CD14-positive monocyte (primary cell): Measurements from ENCODE around the gene IL3RA. TPM values are rescaled to one million over a fixed set of nuclear protein-coding genes. Genes with fewer than 3 reads are reported as not detected.

Experiments used
- DNase-seq, 3 donors: peaks; one replicate each; pipeline ENCODE4 v3.0.0-alpha.2; 2011 to 2022
- H2AFZ ChIP-seq: 2 replicates; pipeline ENCODE4 v1.6.0; 2012; ENCODE audit warnings: mild to moderate bottlenecking, low read depth, low read length, inconsistent platforms; ENCODE audit not compliant: insufficient read depth, poor library complexity, severe bottlenecking
- H3K27ac ChIP-seq, 2 donors: 1 replicate in 1 of 2; 2 replicates in 1 of 2; pipeline ENCODE4 v1.5.1; 2012 to 2013; ENCODE audit warnings: low read length in 2 of 2, control low read depth in 1 of 2, inconsistent platforms in 1 of 2, low read depth in 1 of 2, mild to moderate bottlenecking in 1 of 2
- H3K27me3 ChIP-seq, 2 donors: one replicate each; pipeline versions ENCODE4 v1.6.0 to v1.6.1; 2011 to 2013; ENCODE audit warnings: low read length in 2 of 2; ENCODE audit not compliant: control insufficient read depth in 2 of 2, insufficient read depth in 2 of 2
- H3K36me3 ChIP-seq, 2 donors: replicated peaks in 1 of 2; 1 replicate in 1 of 2; 2 replicates in 1 of 2; pipeline versions ENCODE4 v1.5.1 to v1.6.1; 2012 to 2013; ENCODE audit warnings: low read length in 2 of 2, control low read depth in 1 of 2, inconsistent platforms in 1 of 2, mild to moderate bottlenecking in 1 of 2; ENCODE audit not compliant: insufficient read depth in 2 of 2, control insufficient read depth in 1 of 2
- H3K4me1 ChIP-seq, 2 donors: 1 replicate in 1 of 2; 2 replicates in 1 of 2; pipeline versions ENCODE4 v1.5.1 to v1.6.1; 2012 to 2013; ENCODE audit warnings: low read length in 2 of 2, control low read depth in 1 of 2, inconsistent platforms in 1 of 2, mild to moderate bottlenecking in 1 of 2, moderate library complexity in 1 of 2; ENCODE audit not compliant: insufficient read depth in 2 of 2, control insufficient read depth in 1 of 2
- H3K4me2 ChIP-seq: replicated peaks from 2 replicates; pipeline ENCODE3; 2012; ENCODE audit warnings: low read length, moderate library complexity, mild to moderate bottlenecking; ENCODE audit not compliant: poor library complexity, severe bottlenecking; ENCODE audit errors: extremely low read depth
- H3K4me3 ChIP-seq, 3 experiments: fragments of 200-600 bp in 1 of 3; sonication (generic) in 1 of 3; replicated peaks in 1 of 3; 1 replicate in 2 of 3; 2 replicates in 1 of 3; pipeline ENCODE4 v1.5.1; 2011 to 2013; ENCODE audit warnings: low read length in 3 of 3, mild to moderate bottlenecking in 3 of 3, control low read depth in 2 of 3, low read depth in 2 of 3, inconsistent platforms in 1 of 3, moderate library complexity in 1 of 3
- H3K79me2 ChIP-seq: 2 replicates; pipeline ENCODE4 v1.6.0; 2012; ENCODE audit warnings: mild to moderate bottlenecking, control low read depth, inconsistent platforms, low read length, moderate library complexity; ENCODE audit not compliant: insufficient read depth
- H3K9ac ChIP-seq: 2 replicates; pipeline ENCODE4 v1.6.0; 2017; ENCODE audit warnings: low read length, mild to moderate bottlenecking; ENCODE audit not compliant: insufficient read depth, poor library complexity, severe bottlenecking
- H3K9me3 ChIP-seq, 2 donors: replicated peaks in 1 of 2; 1 replicate in 1 of 2; 2 replicates in 1 of 2; pipeline versions ENCODE4 v1.5.1 to v1.6.1; 2012 to 2013; ENCODE audit warnings: low read length in 2 of 2, control low read depth in 1 of 2; ENCODE audit not compliant: control insufficient read depth in 1 of 2, insufficient read depth in 1 of 2
- H4K20me1 ChIP-seq: 2 replicates; pipeline ENCODE4 v1.6.0; 2012; ENCODE audit warnings: mild to moderate bottlenecking, low read length, control low read depth, moderate library complexity; ENCODE audit not compliant: insufficient read depth
- H3K27ac Mint-ChIP-seq, 7 donors: one replicate each; pipeline ENCODE4 v1.8.0; 2020; ENCODE audit warnings: mild to moderate bottlenecking in 7 of 7, mixed read lengths in 7 of 7, moderate library complexity in 6 of 7, inconsistent platforms in 2 of 7
- H3K27me3 Mint-ChIP-seq, 3 donors: one replicate each; pipeline ENCODE4 v1.8.0; 2021 to 2022; ENCODE audit warnings: low read depth in 3 of 3, mild to moderate bottlenecking in 3 of 3, mixed read lengths in 3 of 3, moderate library complexity in 3 of 3, inconsistent platforms in 1 of 3
- H3K36me3 Mint-ChIP-seq, 2 donors: one replicate each; pipeline ENCODE4 v1.8.0; 2020; ENCODE audit warnings: mixed read lengths in 2 of 2, inconsistent platforms in 1 of 2, mild to moderate bottlenecking in 1 of 2
- H3K4me1 Mint-ChIP-seq: one replicate; pipeline ENCODE4 v1.8.0; 2020; ENCODE audit warnings: mild to moderate bottlenecking, mixed read lengths
- H3K4me3 Mint-ChIP-seq, 2 donors: one replicate each; pipeline ENCODE4 v1.8.0; 2020; ENCODE audit warnings: mild to moderate bottlenecking in 2 of 2, mixed read lengths in 2 of 2, moderate library complexity in 1 of 2
- H3K9me3 Mint-ChIP-seq, 7 donors: one replicate each; pipeline ENCODE4 v1.8.0; 2020 to 2022; ENCODE audit warnings: mixed read lengths in 7 of 7, mild to moderate bottlenecking in 6 of 7, moderate library complexity in 6 of 7, inconsistent platforms in 2 of 7
- WGBS: methylation state at CpG from one replicate; pipeline ENCODE4 v1.1.5; 2013; ENCODE audit warnings: missing lambda C conversion rate; ENCODE audit not compliant: insufficient coverage; 5-methylcytosine and 5-hydroxymethylcytosine counted together
- intact Hi-C, 2 donors: fragments of 100-400 bp; cut with micrococcal nuclease; formaldehyde crosslinking; loops; one replicate each; pipeline versions ENCODE4 v1.15.0 to v1.15.1; 2023
- polyA plus RNA-seq, 3 donors: library from polyadenylated mRNA; depleted of rRNA in 1 of 3; unstranded in 2 of 3; stranded (reverse) in 1 of 3; fragments of 300-500 nt in 2 of 3; fragments of >200 nt in 1 of 3; fragmentation: Illumina TruSeq in 2 of 3; gene quantifications; 1 replicate in 2 of 3; 2 replicates in 1 of 3; pipeline ENCODE4 v1.2.3, GENCODE V29; 2012 to 2021
- TF ChIP-seq, protein P1 (sequence below): fragments of 200-600 bp; IDR thresholded peaks from one replicate; pipeline ENCODE4 v1.8.0; 2022; ENCODE audit warnings: antibody characterized with exemption, mild to moderate bottlenecking

IL3RA gene
- polyA plus RNA-seq, 3 donors = 2.9 to 12.0 (median 4.4) TPM

DNA sequence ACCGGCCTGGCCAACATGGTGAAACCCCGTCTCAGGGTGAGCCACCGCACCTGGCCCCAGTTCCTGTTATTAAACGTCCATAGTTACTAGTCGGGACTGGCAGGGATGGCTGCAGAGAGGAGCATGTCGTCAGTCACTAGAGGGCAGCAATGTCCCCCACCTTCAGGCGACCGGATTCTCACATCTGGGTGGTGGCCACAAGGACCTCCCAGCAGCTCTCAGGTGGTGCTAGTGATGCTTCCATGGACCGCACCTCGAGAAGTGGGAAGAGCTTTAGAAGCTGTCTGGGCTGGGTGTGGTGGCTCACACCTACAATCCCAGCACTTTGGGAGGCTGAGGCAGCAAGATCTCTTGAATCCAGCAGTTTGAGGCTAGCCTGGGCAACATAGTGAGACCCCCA, 13.3 kb upstream of the IL3RA start:
- peaks cover 52% of the 10 kb centered on the region for H3K4me1 Mint-ChIP-seq
- no peak overlapping the region for H3K9ac ChIP-seq
- H2AFZ ChIP-seq = no peak overlapping the region
- no peak overlapping the region for H3K4me3 ChIP-seq
- H3K27ac Mint-ChIP-seq = peak overlapping the region in 6 of 7 donors; percentile 57 to 89 (median 84)
- H3K9me3 ChIP-seq = no peaks in the 10 kb centered on the region
- peaks cover 3 to 14% of the 10 kb centered on the region in 2 donors for H3K36me3 Mint-ChIP-seq
- peaks cover 54% of the 10 kb centered on the region in 2 donors for H3K4me1 ChIP-seq
- no peaks in the 10 kb centered on the region for H3K27me3 ChIP-seq
- peaks cover 0 to 10% (median 0%) of the 10 kb centered on the region in 3 donors for H3K27me3 Mint-ChIP-seq
- no peak overlapping the region for H3K4me3 Mint-ChIP-seq
- H3K27ac ChIP-seq = no peak overlapping the region
- 0% methylated on average over 8 of the region's 10 CpGs for WGBS
- TF ChIP-seq, protein P1, sequence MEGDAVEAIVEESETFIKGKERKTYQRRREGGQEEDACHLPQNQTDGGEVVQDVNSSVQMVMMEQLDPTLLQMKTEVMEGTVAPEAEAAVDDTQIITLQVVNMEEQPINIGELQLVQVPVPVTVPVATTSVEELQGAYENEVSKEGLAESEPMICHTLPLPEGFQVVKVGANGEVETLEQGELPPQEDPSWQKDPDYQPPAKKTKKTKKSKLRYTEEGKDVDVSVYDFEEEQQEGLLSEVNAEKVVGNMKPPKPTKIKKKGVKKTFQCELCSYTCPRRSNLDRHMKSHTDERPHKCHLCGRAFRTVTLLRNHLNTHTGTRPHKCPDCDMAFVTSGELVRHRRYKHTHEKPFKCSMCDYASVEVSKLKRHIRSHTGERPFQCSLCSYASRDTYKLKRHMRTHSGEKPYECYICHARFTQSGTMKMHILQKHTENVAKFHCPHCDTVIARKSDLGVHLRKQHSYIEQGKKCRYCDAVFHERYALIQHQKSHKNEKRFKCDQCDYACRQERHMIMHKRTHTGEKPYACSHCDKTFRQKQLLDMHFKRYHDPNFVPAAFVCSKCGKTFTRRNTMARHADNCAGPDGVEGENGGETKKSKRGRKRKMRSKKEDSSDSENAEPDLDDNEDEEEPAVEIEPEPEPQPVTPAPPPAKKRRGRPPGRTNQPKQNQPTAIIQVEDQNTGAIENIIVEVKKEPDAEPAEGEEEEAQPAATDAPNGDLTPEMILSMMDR = peak; percentile 68
- H4K20me1 ChIP-seq = no peaks in the 10 kb centered on the region
- H3K9me3 Mint-ChIP-seq = peaks cover 0 to 5% (median 2%) of the 10 kb centered on the region in 7 donors
- intact Hi-C loops = loop anchor here (5.0 to 10.0 kb wide), 4 partner anchors 61 to 131 kb away; partner anchors contain the start of genes ASMTL (in 1 of the 2) and SLC25A6 (in 1 of the 2)
- H3K36me3 ChIP-seq = no peaks in the 10 kb centered on the region
- H3K4me2 ChIP-seq = no peak overlapping the region
- DNase-seq = peak; percentile 74 to 86 (median 84)
- no peaks in the 10 kb centered on the region for H3K79me2 ChIP-seq

DNA sequence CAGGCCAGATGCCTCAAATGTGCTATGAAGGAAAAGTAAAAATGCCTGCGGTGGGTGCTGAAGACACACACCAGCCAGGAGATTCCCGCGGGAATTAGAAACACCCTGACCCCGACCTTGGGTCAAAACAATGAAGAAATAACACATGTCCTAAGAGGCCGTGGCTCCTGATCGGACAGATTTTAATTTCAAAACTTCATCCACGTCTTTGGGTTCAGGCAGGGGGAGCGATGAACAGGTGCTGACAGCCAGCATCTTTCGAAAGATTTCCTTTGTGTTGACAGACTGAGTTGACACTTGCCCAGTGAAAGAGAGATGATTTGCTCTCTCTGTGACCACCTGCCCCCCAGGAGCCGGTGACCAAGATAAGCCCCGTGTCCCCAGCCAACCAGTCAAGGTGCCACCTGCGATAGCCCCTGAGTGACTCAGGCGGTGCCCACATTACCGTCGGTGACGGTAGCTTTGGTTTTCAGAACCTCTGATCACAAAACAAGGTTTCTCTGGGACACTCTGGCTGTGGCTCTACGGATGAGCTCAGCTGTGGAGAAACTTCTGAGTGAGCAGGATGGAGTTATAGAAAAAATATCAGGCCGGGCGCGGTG, 11.0 kb upstream of the IL3RA start:
- H3K36me3 Mint-ChIP-seq = peaks cover 0 to 9% of the 10 kb centered on the region in 2 donors
- no peak overlapping the region for H3K4me3 Mint-ChIP-seq

More for the DNA sequence above, 11.0 kb upstream of the IL3RA start:
- Mint-ChIP-seq H3K4me1 (peaks cover 46% of the 10 kb centered on the region), H3K9me3 (peaks cover 0 to 5% (median 0%) of the 10 kb centered on the region in 7 donors), H3K27ac (peak overlapping the region in 6 of 7 donors; percentile 5 to 85 (median 62)), H3K27me3 (peaks cover 4 to 6% (median 6%) of the 10 kb centered on the region in 3 donors)
- H3K27ac ChIP-seq = no peak overlapping the region
- no peaks in the 10 kb centered on the region for H4K20me1 ChIP-seq
- no peak overlapping the region for H2AFZ ChIP-seq
- peaks cover 44 to 47% of the 10 kb centered on the region in 2 donors for H3K4me1 ChIP-seq
- no peak overlapping the region for H3K4me2 ChIP-seq
- TF ChIP-seq, protein P1 = no peak
- intact Hi-C loops = loop anchor here (10.0 kb wide), 3 partner anchors 59 to 129 kb away; partner anchors contain the start of genes ASMTL (in 1 of the 2) and SLC25A6 (in 1 of the 2)
- H3K36me3 ChIP-seq = no peaks in the 10 kb centered on the region
- H3K79me2 ChIP-seq = no peaks in the 10 kb centered on the region
- H3K9ac ChIP-seq = no peak overlapping the region
- WGBS = 28% methylated on average over 14 of the region's 20 CpGs
- no peak overlapping the region for H3K4me3 ChIP-seq
- DNase-seq = no peak
- H3K9me3 ChIP-seq = no peaks in the 10 kb centered on the region
- H3K27me3 ChIP-seq = no peaks in the 10 kb centered on the region
